Neural cell (in vitro differentiated cells): Measurements from ENCODE around the gene TXNRD1.

Experiments
- EP300 ChIP-seq: fragments of 450-650 bp; conservative IDR thresholded peaks from 2 replicates; pipeline ENCODE4 v1.6.1; 2014; ENCODE audit warnings: antibody characterized with exemption, mild to moderate bottlenecking, moderate library complexity; ENCODE audit not compliant: poor library complexity, severe bottlenecking
- EZH2 ChIP-seq: fragments of 200-600, 300-800 bp; shearing (Covaris generic), sonication (generic); IDR thresholded peaks from 2 replicates; pipeline ENCODE4 v1.6.1; 2014; ENCODE audit warnings: antibody characterized with exemption, low read length, borderline replicate concordance, mild to moderate bottlenecking; ENCODE audit not compliant: insufficient read depth, poor library complexity, severe bottlenecking
- POLR2AphosphoS5 ChIP-seq: IDR thresholded peaks from 2 replicates; pipeline ENCODE4 v1.6.1; 2012
- RAD21 ChIP-seq: fragments of 450-650 bp; conservative IDR thresholded peaks from 2 replicates; pipeline ENCODE4 v1.6.1; 2014; ENCODE audit warnings: antibody characterized with exemption, mild to moderate bottlenecking, moderate library complexity
- SMC3 ChIP-seq: fragments of 450-650 bp; conservative IDR thresholded peaks from 2 replicates; pipeline ENCODE4 v1.6.1; 2014; ENCODE audit warnings: antibody characterized with exemption, mild to moderate bottlenecking, moderate library complexity; ENCODE audit not compliant: poor library complexity
- TAF1 ChIP-seq: IDR thresholded peaks from 2 replicates; pipeline ENCODE4 v1.6.1; 2012; ENCODE audit warnings: low read depth
- TF ChIP-seq, protein P1 (sequence below): fragments of 450-650 bp; IDR thresholded peaks from 2 replicates; pipeline ENCODE4 v1.5.1; 2014; ENCODE audit warnings: antibody characterized with exemption, mild to moderate bottlenecking, moderate library complexity; ENCODE audit not compliant: poor library complexity, severe bottlenecking
- TF ChIP-seq, protein P2 (sequence below): IDR thresholded peaks from 2 replicates; pipeline ENCODE4 v1.6.1; 2012; ENCODE audit warnings: borderline replicate concordance

GRCh38 chr12:104218935-104219334 lies 3.4 kb downstream of the TXNRD1 start:
- TF ChIP-seq TAF1 (no peak), RAD21 (no peak), EP300 (no peak), POLR2AphosphoS5 (no peak), EZH2 (no peak), SMC3 (no peak)
- TF ChIP-seq, protein P1, sequence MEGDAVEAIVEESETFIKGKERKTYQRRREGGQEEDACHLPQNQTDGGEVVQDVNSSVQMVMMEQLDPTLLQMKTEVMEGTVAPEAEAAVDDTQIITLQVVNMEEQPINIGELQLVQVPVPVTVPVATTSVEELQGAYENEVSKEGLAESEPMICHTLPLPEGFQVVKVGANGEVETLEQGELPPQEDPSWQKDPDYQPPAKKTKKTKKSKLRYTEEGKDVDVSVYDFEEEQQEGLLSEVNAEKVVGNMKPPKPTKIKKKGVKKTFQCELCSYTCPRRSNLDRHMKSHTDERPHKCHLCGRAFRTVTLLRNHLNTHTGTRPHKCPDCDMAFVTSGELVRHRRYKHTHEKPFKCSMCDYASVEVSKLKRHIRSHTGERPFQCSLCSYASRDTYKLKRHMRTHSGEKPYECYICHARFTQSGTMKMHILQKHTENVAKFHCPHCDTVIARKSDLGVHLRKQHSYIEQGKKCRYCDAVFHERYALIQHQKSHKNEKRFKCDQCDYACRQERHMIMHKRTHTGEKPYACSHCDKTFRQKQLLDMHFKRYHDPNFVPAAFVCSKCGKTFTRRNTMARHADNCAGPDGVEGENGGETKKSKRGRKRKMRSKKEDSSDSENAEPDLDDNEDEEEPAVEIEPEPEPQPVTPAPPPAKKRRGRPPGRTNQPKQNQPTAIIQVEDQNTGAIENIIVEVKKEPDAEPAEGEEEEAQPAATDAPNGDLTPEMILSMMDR, result no peak
- TF ChIP-seq, protein P2, sequence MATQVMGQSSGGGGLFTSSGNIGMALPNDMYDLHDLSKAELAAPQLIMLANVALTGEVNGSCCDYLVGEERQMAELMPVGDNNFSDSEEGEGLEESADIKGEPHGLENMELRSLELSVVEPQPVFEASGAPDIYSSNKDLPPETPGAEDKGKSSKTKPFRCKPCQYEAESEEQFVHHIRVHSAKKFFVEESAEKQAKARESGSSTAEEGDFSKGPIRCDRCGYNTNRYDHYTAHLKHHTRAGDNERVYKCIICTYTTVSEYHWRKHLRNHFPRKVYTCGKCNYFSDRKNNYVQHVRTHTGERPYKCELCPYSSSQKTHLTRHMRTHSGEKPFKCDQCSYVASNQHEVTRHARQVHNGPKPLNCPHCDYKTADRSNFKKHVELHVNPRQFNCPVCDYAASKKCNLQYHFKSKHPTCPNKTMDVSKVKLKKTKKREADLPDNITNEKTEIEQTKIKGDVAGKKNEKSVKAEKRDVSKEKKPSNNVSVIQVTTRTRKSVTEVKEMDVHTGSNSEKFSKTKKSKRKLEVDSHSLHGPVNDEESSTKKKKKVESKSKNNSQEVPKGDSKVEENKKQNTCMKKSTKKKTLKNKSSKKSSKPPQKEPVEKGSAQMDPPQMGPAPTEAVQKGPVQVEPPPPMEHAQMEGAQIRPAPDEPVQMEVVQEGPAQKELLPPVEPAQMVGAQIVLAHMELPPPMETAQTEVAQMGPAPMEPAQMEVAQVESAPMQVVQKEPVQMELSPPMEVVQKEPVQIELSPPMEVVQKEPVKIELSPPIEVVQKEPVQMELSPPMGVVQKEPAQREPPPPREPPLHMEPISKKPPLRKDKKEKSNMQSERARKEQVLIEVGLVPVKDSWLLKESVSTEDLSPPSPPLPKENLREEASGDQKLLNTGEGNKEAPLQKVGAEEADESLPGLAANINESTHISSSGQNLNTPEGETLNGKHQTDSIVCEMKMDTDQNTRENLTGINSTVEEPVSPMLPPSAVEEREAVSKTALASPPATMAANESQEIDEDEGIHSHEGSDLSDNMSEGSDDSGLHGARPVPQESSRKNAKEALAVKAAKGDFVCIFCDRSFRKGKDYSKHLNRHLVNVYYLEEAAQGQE, result no peak
